Retinal pigment epithelial cell (primary cell): ENCODE measurements around the gene SLX4.

Experiments used
- DNase-seq: peaks from one replicate; pipeline ENCODE4 v3.0.0-alpha.2; 2010; ENCODE audit warnings: low read depth
- H3K4me3 ChIP-seq: 2 replicates; pipeline ENCODE4 v1.5.1; 2011; ENCODE audit warnings: mild to moderate bottlenecking, low read length, control low read depth, moderate library complexity
- CTCF ChIP-seq: conservative IDR thresholded peaks from 2 replicates; pipeline ENCODE4 v1.5.1; 2011; ENCODE audit warnings: low read depth, low read length, control low read depth, inconsistent platforms

SLX4 gene

GRCh38 chr16:3587547-3588110 lies 23.8 kb downstream of the SLX4 start:
- no peak overlapping the region for H3K4me3 ChIP-seq
- no peak for TF ChIP-seq CTCF
- no peak for DNase-seq

GRCh38 chr16:3584412-3584811 lies 27.0 kb downstream of the SLX4 start:
- TF ChIP-seq CTCF = no peak
- no peak overlapping the region for H3K4me3 ChIP-seq
- no peak for DNase-seq

GRCh38 chr16:3583303-3584038 lies 27.9 kb downstream of the SLX4 start:
- no peak for TF ChIP-seq CTCF
- no peak for DNase-seq
- no peak overlapping the region for H3K4me3 ChIP-seq

- TF ChIP-seq CTCF = no peak
- DNase-seq = no peak
- H3K4me3 ChIP-seq = no peak overlapping the region
Observed at GRCh38 chr16:3582276-3583165, 28.9 kb downstream of the SLX4 start.

- DNase-seq = no peak
- no peak for TF ChIP-seq CTCF
- H3K4me3 ChIP-seq = no peak overlapping the region
Observed at GRCh38 chr16:3581392-3581791, 30.0 kb downstream of the SLX4 start.

- no peak overlapping the region for H3K4me3 ChIP-seq
- no peak for DNase-seq
- no peak for TF ChIP-seq CTCF
Observed at GRCh38 chr16:3580686-3581085, 30.7 kb downstream of the SLX4 start.
